ENCODE results near the gene TRABD. TPM values are rescaled to one million over a fixed set of nuclear protein-coding genes. Genes with fewer than 3 reads are reported as not detected.

The TRABD gene
- polyA plus RNA-seq, 1 donor (not counting 4 experiments of a cell fraction or from before 2014, with no cell fraction given), result 22.7 TPM

DNA sequence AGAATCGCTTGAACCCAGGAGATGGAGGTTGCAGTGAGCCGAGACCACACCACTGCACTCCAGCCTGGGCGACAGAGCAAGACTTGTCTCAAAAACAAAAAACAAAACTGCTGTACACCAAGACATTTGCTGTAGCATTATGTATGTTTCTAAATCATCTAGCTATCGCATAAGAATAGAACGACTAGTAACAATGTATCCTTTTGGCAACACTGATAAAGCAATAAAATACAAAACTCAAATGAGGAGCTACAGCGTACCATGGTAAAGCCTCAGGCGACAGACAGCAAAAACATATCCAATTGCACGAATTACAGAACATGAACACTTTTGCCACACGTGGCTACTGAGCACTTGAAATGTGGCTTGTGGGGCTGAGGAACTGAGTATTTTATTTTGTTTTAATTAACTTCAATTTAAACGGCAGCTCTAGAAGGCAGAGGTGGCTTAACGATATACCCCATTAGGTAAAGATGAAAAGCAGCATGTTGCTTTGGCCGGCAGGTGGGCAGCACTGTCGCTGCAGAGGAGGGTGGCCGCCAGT lies 56.8 kb downstream of the TRABD start:
- TF ChIP-seq EZH2 (IDR thresholded peaks at IDR 0.05; ENCODE audit: low read length), result no peak
- TF ChIP-seq, protein P1, sequence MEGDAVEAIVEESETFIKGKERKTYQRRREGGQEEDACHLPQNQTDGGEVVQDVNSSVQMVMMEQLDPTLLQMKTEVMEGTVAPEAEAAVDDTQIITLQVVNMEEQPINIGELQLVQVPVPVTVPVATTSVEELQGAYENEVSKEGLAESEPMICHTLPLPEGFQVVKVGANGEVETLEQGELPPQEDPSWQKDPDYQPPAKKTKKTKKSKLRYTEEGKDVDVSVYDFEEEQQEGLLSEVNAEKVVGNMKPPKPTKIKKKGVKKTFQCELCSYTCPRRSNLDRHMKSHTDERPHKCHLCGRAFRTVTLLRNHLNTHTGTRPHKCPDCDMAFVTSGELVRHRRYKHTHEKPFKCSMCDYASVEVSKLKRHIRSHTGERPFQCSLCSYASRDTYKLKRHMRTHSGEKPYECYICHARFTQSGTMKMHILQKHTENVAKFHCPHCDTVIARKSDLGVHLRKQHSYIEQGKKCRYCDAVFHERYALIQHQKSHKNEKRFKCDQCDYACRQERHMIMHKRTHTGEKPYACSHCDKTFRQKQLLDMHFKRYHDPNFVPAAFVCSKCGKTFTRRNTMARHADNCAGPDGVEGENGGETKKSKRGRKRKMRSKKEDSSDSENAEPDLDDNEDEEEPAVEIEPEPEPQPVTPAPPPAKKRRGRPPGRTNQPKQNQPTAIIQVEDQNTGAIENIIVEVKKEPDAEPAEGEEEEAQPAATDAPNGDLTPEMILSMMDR (optimal IDR thresholded peaks at IDR 0.05 in 1 of 3, IDR thresholded peaks at IDR 0.05 in 1 of 3, conservative IDR thresholded peaks at IDR 0.05 in 1 of 3; ENCODE audit: extremely low read depth in 1 of 3, insufficient read depth in 2 of 3, low read length in 3 of 3), result no peak
- Histone ChIP-seq H3K79me2 (ENCODE audit: control insufficient read depth, insufficient read depth, low read length) (peaks cover 67% of the 10 kb centered on the region), H3K9me1 (ENCODE audit: control insufficient read depth, extremely low read depth, insufficient read depth, low read length) (no peaks in the 10 kb centered on the region), H3K9me3 (ENCODE audit: control insufficient read depth, low read depth, low read length) (no peaks in the 10 kb centered on the region), H3K27me3 (ENCODE audit: control insufficient read depth, extremely low read depth, insufficient read depth, low read length) (no peaks in the 10 kb centered on the region), H4K20me1 (ENCODE audit: control insufficient read depth, extremely low read depth, insufficient read depth, low read length) (peaks cover 7% of the 10 kb centered on the region), H3K36me3 (ENCODE audit: control insufficient read depth in 2 of 2, extremely low read depth in 1 of 2, insufficient read depth in 2 of 2, low read length in 2 of 2) (peaks cover 11 to 15% of the 10 kb centered on the region in 2 experiments), H3K4me2 (ENCODE audit: control insufficient read depth, extremely low read depth, insufficient read depth, low read depth, low read length) (peak overlapping the region; percentile 88), H3K4me1 (ENCODE audit: control insufficient read depth, extremely low read depth, insufficient read depth, low read length) (peaks cover 20% of the 10 kb centered on the region), H2AFZ (ENCODE audit: control insufficient read depth, low read length) (no peak overlapping the region), H3K27ac (ENCODE audit: control insufficient read depth, insufficient read depth, low read length) (no peak overlapping the region), H3K4me3 (ENCODE audit: control insufficient read depth in 2 of 3, extremely low read depth in 1 of 3, insufficient read depth in 2 of 3, low read depth in 1 of 3, low read length in 3 of 3) (peak overlapping the region; percentile 69 to 95 (median 84)), H3K9ac (ENCODE audit: control insufficient read depth, extremely low read depth, insufficient read depth, low read length) (peak overlapping the region; percentile 34)
- no peak for FAIRE-seq
- DNase-seq (ENCODE audit: low read depth, low spot score), result no peak
- dilution Hi-C loops (cut with MboI; ENCODE audit: extremely low pct_ligation_motif_present, low sequenced_read_pairs), result no loop called here

DNA sequence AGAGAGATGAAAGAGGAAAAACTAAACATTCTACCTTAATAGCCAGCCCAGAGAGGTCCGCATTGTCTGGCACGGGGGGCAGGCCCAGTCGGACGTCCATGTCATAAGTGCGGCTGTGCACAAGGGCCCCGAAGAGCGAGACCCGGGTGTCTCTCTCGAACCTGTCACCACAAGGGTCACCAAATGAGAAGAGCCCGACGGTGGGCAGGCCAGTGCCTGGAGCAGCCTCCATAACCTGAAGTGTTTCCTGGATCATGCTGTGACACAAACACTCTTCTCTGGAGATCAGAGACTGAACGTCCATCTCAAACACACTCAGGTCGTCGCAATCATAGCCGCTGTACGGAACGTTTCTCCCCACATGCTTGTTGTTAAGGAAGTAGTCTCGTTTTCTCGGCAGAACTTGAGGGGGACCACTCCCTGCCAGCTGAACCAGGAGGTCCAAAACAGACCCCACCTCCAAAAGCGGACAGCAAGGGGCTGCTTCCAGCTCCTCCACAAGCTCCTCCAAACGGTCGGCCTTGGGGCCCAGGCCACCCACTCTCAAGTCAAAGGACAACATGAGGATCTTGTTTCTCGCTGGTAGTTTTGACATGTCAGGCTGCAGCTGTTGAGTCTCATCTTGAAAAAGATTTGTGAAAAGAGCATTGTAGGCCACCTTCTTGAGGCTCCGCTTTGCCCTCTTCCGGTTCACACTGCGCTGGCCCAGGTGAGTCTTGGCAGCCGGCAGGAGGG lies 58.1 kb downstream of the TRABD start:
- Histone ChIP-seq H2AFZ (ENCODE audit: control insufficient read depth, low read length) (peak overlapping the region; percentile 95), H3K9ac (ENCODE audit: control insufficient read depth, extremely low read depth, insufficient read depth, low read length) (peak overlapping the region; percentile 96), H3K4me2 (ENCODE audit: control insufficient read depth, extremely low read depth, insufficient read depth, low read depth, low read length) (peak overlapping the region; percentile 88), H3K4me1 (ENCODE audit: control insufficient read depth, extremely low read depth, insufficient read depth, low read length) (peaks cover 20% of the 10 kb centered on the region), H3K27ac (ENCODE audit: control insufficient read depth, insufficient read depth, low read length) (peak overlapping the region; percentile 93), H3K36me3 (ENCODE audit: control insufficient read depth in 2 of 2, extremely low read depth in 1 of 2, insufficient read depth in 2 of 2, low read length in 2 of 2) (peaks cover 11 to 12% of the 10 kb centered on the region in 2 experiments), H3K9me1 (ENCODE audit: control insufficient read depth, extremely low read depth, insufficient read depth, low read length) (no peaks in the 10 kb centered on the region), H3K9me3 (ENCODE audit: control insufficient read depth, low read depth, low read length) (no peaks in the 10 kb centered on the region), H3K79me2 (ENCODE audit: control insufficient read depth, insufficient read depth, low read length) (peaks cover 61% of the 10 kb centered on the region), H4K20me1 (ENCODE audit: control insufficient read depth, extremely low read depth, insufficient read depth, low read length) (peaks cover 7% of the 10 kb centered on the region), H3K27me3 (ENCODE audit: control insufficient read depth, extremely low read depth, insufficient read depth, low read length) (no peaks in the 10 kb centered on the region), H3K4me3 (ENCODE audit: control insufficient read depth in 2 of 3, extremely low read depth in 1 of 3, insufficient read depth in 2 of 3, low read depth in 1 of 3, low read length in 3 of 3) (peak overlapping the region; percentile 84 to 95 (median 94))
- dilution Hi-C loops (cut with MboI; ENCODE audit: extremely low pct_ligation_motif_present, low sequenced_read_pairs), result no loop called here
- TF ChIP-seq EZH2 (IDR thresholded peaks at IDR 0.05; ENCODE audit: low read length), result no peak
- FAIRE-seq, result peak; percentile 36
- no peak for DNase-seq (ENCODE audit: low read depth, low spot score)

Data from keratinocyte (primary cell).